ENCODE measurements around the gene JOSD1.

The JOSD1 gene

GRCh38 chr22:38739300-38740055, 38.7 kb upstream of the JOSD1 start:
- H3K4me3 ChIP-seq (ENCODE audit: low read depth, low read length), result no peak overlapping the region
- H3K9ac ChIP-seq (ENCODE audit: low read depth, low read length), result no peak overlapping the region
- H3K9me3 ChIP-seq (ENCODE audit: control insufficient read depth, insufficient read depth, low read length), result no peaks in the 10 kb centered on the region
- H3K36me3 ChIP-seq (ENCODE audit: control insufficient read depth, insufficient read depth, low read length), result peaks cover 26% of the 10 kb centered on the region
- H3K4me1 ChIP-seq (ENCODE audit: control insufficient read depth, insufficient read depth, low read length), result no peaks in the 10 kb centered on the region
- no peaks in the 10 kb centered on the region for H3K27me3 ChIP-seq (ENCODE audit: control insufficient read depth, insufficient read depth, low read length)

- H3K4me3 ChIP-seq (ENCODE audit: low read depth, low read length), result no peak overlapping the region
- H3K27me3 ChIP-seq (ENCODE audit: control insufficient read depth, insufficient read depth, low read length), result no peaks in the 10 kb centered on the region
- H3K9me3 ChIP-seq (ENCODE audit: control insufficient read depth, insufficient read depth, low read length), result no peaks in the 10 kb centered on the region
- no peak overlapping the region for H3K9ac ChIP-seq (ENCODE audit: low read depth, low read length)
- H3K4me1 ChIP-seq (ENCODE audit: control insufficient read depth, insufficient read depth, low read length), result no peaks in the 10 kb centered on the region
- H3K36me3 ChIP-seq (ENCODE audit: control insufficient read depth, insufficient read depth, low read length), result peaks cover 34% of the 10 kb centered on the region
Observed at GRCh38 chr22:38738475-38739070, 37.8 kb upstream of the JOSD1 start.

GRCh38 chr22:38737302-38738060, 36.7 kb upstream of the JOSD1 start:
- Histone ChIP-seq H3K4me1 (ENCODE audit: control insufficient read depth, insufficient read depth, low read length) (no peaks in the 10 kb centered on the region), H3K9ac (ENCODE audit: low read depth, low read length) (no peak overlapping the region), H3K36me3 (ENCODE audit: control insufficient read depth, insufficient read depth, low read length) (peaks cover 30% of the 10 kb centered on the region)

GRCh38 chr22:38736257-38736570, 35.5 kb upstream of the JOSD1 start:
- Histone ChIP-seq H3K27me3 (ENCODE audit: control insufficient read depth, insufficient read depth, low read length) (no peaks in the 10 kb centered on the region), H3K9ac (ENCODE audit: low read depth, low read length) (no peak overlapping the region), H3K4me1 (ENCODE audit: control insufficient read depth, insufficient read depth, low read length) (no peaks in the 10 kb centered on the region), H3K9me3 (ENCODE audit: control insufficient read depth, insufficient read depth, low read length) (no peaks in the 10 kb centered on the region), H3K4me3 (ENCODE audit: low read depth, low read length) (no peak overlapping the region), H3K36me3 (ENCODE audit: control insufficient read depth, insufficient read depth, low read length) (peaks cover 22% of the 10 kb centered on the region)

More at GRCh38 chr22:38737302-38738060, 36.7 kb upstream of the JOSD1 start:
- Histone ChIP-seq H3K4me3 (ENCODE audit: low read depth, low read length) (no peak overlapping the region), H3K9me3 (ENCODE audit: control insufficient read depth, insufficient read depth, low read length) (no peaks in the 10 kb centered on the region), H3K27me3 (ENCODE audit: control insufficient read depth, insufficient read depth, low read length) (no peaks in the 10 kb centered on the region)

- no peak overlapping the region for H3K4me3 ChIP-seq (ENCODE audit: low read depth, low read length)
- no peaks in the 10 kb centered on the region for H3K9me3 ChIP-seq (ENCODE audit: control insufficient read depth, insufficient read depth, low read length)
- H3K27me3 ChIP-seq (ENCODE audit: control insufficient read depth, insufficient read depth, low read length), result no peaks in the 10 kb centered on the region
- no peaks in the 10 kb centered on the region for H3K4me1 ChIP-seq (ENCODE audit: control insufficient read depth, insufficient read depth, low read length)
- H3K36me3 ChIP-seq (ENCODE audit: control insufficient read depth, insufficient read depth, low read length), result peaks cover 24% of the 10 kb centered on the region
- no peak overlapping the region for H3K9ac ChIP-seq (ENCODE audit: low read depth, low read length)
Observed at GRCh38 chr22:38735465-38736256, 34.9 kb upstream of the JOSD1 start.

GRCh38 chr22:38735126-38735464, 34.4 kb upstream of the JOSD1 start:
- Histone ChIP-seq H3K36me3 (ENCODE audit: control insufficient read depth, insufficient read depth, low read length) (peaks cover 30% of the 10 kb centered on the region), H3K27me3 (ENCODE audit: control insufficient read depth, insufficient read depth, low read length) (no peaks in the 10 kb centered on the region), H3K4me1 (ENCODE audit: control insufficient read depth, insufficient read depth, low read length) (no peaks in the 10 kb centered on the region), H3K9me3 (ENCODE audit: control insufficient read depth, insufficient read depth, low read length) (no peaks in the 10 kb centered on the region), H3K9ac (ENCODE audit: low read depth, low read length) (no peak overlapping the region), H3K4me3 (ENCODE audit: low read depth, low read length) (no peak overlapping the region)

GRCh38 chr22:38734421-38735100, 33.8 kb upstream of the JOSD1 start:
- peaks cover 34% of the 10 kb centered on the region for H3K36me3 ChIP-seq (ENCODE audit: control insufficient read depth, insufficient read depth, low read length)

GRCh38 chr22:38733724-38734381, 33.1 kb upstream of the JOSD1 start:
- H3K27me3 ChIP-seq (ENCODE audit: control insufficient read depth, insufficient read depth, low read length), result no peaks in the 10 kb centered on the region
- no peaks in the 10 kb centered on the region for H3K4me1 ChIP-seq (ENCODE audit: control insufficient read depth, insufficient read depth, low read length)
- H3K36me3 ChIP-seq (ENCODE audit: control insufficient read depth, insufficient read depth, low read length), result peaks cover 41% of the 10 kb centered on the region
- H3K9ac ChIP-seq (ENCODE audit: low read depth, low read length), result no peak overlapping the region
- no peaks in the 10 kb centered on the region for H3K9me3 ChIP-seq (ENCODE audit: control insufficient read depth, insufficient read depth, low read length)
- no peak overlapping the region for H3K4me3 ChIP-seq (ENCODE audit: low read depth, low read length)

More at GRCh38 chr22:38734421-38735100, 33.8 kb upstream of the JOSD1 start:
- H3K4me1 ChIP-seq (ENCODE audit: control insufficient read depth, insufficient read depth, low read length), result no peaks in the 10 kb centered on the region
- no peaks in the 10 kb centered on the region for H3K27me3 ChIP-seq (ENCODE audit: control insufficient read depth, insufficient read depth, low read length)
- H3K4me3 ChIP-seq (ENCODE audit: low read depth, low read length), result no peak overlapping the region
- no peaks in the 10 kb centered on the region for H3K9me3 ChIP-seq (ENCODE audit: control insufficient read depth, insufficient read depth, low read length)
- no peak overlapping the region for H3K9ac ChIP-seq (ENCODE audit: low read depth, low read length)

- no peaks in the 10 kb centered on the region for H3K4me1 ChIP-seq (ENCODE audit: control insufficient read depth, insufficient read depth, low read length)
- H3K36me3 ChIP-seq (ENCODE audit: control insufficient read depth, insufficient read depth, low read length), result peaks cover 44% of the 10 kb centered on the region
- no peaks in the 10 kb centered on the region for H3K9me3 ChIP-seq (ENCODE audit: control insufficient read depth, insufficient read depth, low read length)
- H3K9ac ChIP-seq (ENCODE audit: low read depth, low read length), result no peak overlapping the region
- H3K27me3 ChIP-seq (ENCODE audit: control insufficient read depth, insufficient read depth, low read length), result no peaks in the 10 kb centered on the region
- no peak overlapping the region for H3K4me3 ChIP-seq (ENCODE audit: low read depth, low read length)
Observed at GRCh38 chr22:38733329-38733723, 32.6 kb upstream of the JOSD1 start.

GRCh38 chr22:38732251-38732815, 31.6 kb upstream of the JOSD1 start:
- Histone ChIP-seq H3K9ac (ENCODE audit: low read depth, low read length) (no peak overlapping the region), H3K4me3 (ENCODE audit: low read depth, low read length) (no peak overlapping the region), H3K27me3 (ENCODE audit: control insufficient read depth, insufficient read depth, low read length) (no peaks in the 10 kb centered on the region), H3K36me3 (ENCODE audit: control insufficient read depth, insufficient read depth, low read length) (peaks cover 49% of the 10 kb centered on the region), H3K4me1 (ENCODE audit: control insufficient read depth, insufficient read depth, low read length) (no peaks in the 10 kb centered on the region), H3K9me3 (ENCODE audit: control insufficient read depth, insufficient read depth, low read length) (no peaks in the 10 kb centered on the region)
